Measurements from ENCODE around the gene OR5AK2.
A peak's percentile ranks its signal among the peaks of the same experiment; 100 is the strongest.
"Not testable (repeated sequence)": the region's sequence is repeated elsewhere in the genome, so short reads cannot be mapped to it uniquely, and the experiment has no call there.

OR5AK2 gene

DNA sequence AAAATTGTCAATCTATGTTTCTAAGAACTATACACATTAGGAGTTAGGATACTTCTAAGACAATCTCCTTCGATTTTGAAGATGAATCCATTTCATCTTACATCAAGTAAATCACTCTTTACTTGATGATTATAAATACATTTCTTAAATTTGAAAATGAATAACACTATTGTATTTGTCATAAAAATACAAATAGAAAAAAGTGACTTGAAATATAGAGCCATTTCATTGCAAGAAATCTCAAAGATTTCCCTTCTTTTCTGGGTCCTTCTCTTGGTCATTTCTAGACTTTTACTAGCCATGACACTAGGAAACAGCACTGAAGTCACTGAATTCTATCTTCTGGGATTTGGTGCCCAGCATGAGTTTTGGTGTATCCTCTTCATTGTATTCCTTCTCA lies at the start of gene OR5AK2:
TSS of gene OR5AK2 (plus strand) at position 301 of the 400 bp plus-strand sequence. CDS start at position 301, 0 bp downstream.
- ATAC-seq (ENCODE audit: insufficient read depth, low read depth) (no peak), DNase-seq (no peak)
- Histone ChIP-seq H3K9ac (ENCODE audit: low read depth, low read length) (no peak within 1 kb of the TSS), H4K20me1 (ENCODE audit: insufficient read depth, low read length) (no peaks in the 10 kb centered on the region), H3K4me2 (ENCODE audit: insufficient read depth, low read length) (no peak within 1 kb of the TSS), H3K9me3 (ENCODE audit: insufficient read depth, low read length, severe bottlenecking) (no peaks in the 10 kb centered on the region), H3K27ac (ENCODE audit: low read length) (no peak within 1 kb of the TSS), H3K4me3 (ENCODE audit: low read depth in 1 of 2, low read length in 2 of 2) (no peak within 1 kb of the TSS), H3K4me1 (ENCODE audit: insufficient read depth, low read length) (no peaks in the 10 kb centered on the region), H3K36me3 (ENCODE audit: insufficient read depth, low read length) (no peaks in the 10 kb centered on the region), H3K27me3 (ENCODE audit: insufficient read depth, low read length, poor library complexity) (no peaks in the 10 kb centered on the region), H2AFZ (ENCODE audit: low read depth, low read length) (no peak within 1 kb of the TSS), H3K79me2 (ENCODE audit: insufficient read depth, low read length) (no peaks in the 10 kb centered on the region)
- no peak for TF ChIP-seq EZH2 (IDR thresholded peaks at IDR 0.05; ENCODE audit: borderline replicate concordance, low read depth, low read length, severe bottlenecking)
- TF ChIP-seq, protein P1, sequence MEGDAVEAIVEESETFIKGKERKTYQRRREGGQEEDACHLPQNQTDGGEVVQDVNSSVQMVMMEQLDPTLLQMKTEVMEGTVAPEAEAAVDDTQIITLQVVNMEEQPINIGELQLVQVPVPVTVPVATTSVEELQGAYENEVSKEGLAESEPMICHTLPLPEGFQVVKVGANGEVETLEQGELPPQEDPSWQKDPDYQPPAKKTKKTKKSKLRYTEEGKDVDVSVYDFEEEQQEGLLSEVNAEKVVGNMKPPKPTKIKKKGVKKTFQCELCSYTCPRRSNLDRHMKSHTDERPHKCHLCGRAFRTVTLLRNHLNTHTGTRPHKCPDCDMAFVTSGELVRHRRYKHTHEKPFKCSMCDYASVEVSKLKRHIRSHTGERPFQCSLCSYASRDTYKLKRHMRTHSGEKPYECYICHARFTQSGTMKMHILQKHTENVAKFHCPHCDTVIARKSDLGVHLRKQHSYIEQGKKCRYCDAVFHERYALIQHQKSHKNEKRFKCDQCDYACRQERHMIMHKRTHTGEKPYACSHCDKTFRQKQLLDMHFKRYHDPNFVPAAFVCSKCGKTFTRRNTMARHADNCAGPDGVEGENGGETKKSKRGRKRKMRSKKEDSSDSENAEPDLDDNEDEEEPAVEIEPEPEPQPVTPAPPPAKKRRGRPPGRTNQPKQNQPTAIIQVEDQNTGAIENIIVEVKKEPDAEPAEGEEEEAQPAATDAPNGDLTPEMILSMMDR (IDR thresholded peaks at IDR 0.05; ENCODE audit: borderline replicate concordance, extremely low read depth, low read length, poor library complexity, severe bottlenecking), result no peak

GRCh38 chr11:56945526-56945925 lies 43.2 kb upstream of the OR5AK2 start:
- H3K9ac ChIP-seq (ENCODE audit: low read depth, low read length); H2AFZ ChIP-seq (ENCODE audit: low read depth, low read length); H3K79me2 ChIP-seq (ENCODE audit: insufficient read depth, low read length); H3K36me3 ChIP-seq (ENCODE audit: insufficient read depth, low read length); H3K4me3 ChIP-seq (ENCODE audit: low read depth in 1 of 2, low read length in 2 of 2); H3K27ac ChIP-seq (ENCODE audit: low read length); H3K9me3 ChIP-seq (ENCODE audit: insufficient read depth, low read length, severe bottlenecking); H3K27me3 ChIP-seq (ENCODE audit: insufficient read depth, low read length, poor library complexity); DNase-seq; ATAC-seq (ENCODE audit: insufficient read depth, low read depth); H4K20me1 ChIP-seq (ENCODE audit: insufficient read depth, low read length); H3K4me1 ChIP-seq (ENCODE audit: insufficient read depth, low read length); H3K4me2 ChIP-seq (ENCODE audit: insufficient read depth, low read length): not testable (repeated sequence)

GRCh38 chr11:56948991-56949515 lies 39.7 kb upstream of the OR5AK2 start:
- no peak overlapping the region for H3K9ac ChIP-seq (ENCODE audit: low read depth, low read length)
- TF ChIP-seq, protein P1 (IDR thresholded peaks at IDR 0.05; ENCODE audit: borderline replicate concordance, extremely low read depth, low read length, poor library complexity, severe bottlenecking), result no peak
- TF ChIP-seq EZH2 (IDR thresholded peaks at IDR 0.05; ENCODE audit: borderline replicate concordance, low read depth, low read length, severe bottlenecking), result no peak
- H3K79me2 ChIP-seq (ENCODE audit: insufficient read depth, low read length), result no peaks in the 10 kb centered on the region
- H3K27me3 ChIP-seq (ENCODE audit: insufficient read depth, low read length, poor library complexity), result no peaks in the 10 kb centered on the region
- ATAC-seq (ENCODE audit: insufficient read depth, low read depth), result no peak
- no peak for DNase-seq
- no peak overlapping the region for H3K27ac ChIP-seq (ENCODE audit: low read length)
- no peaks in the 10 kb centered on the region for H3K4me1 ChIP-seq (ENCODE audit: insufficient read depth, low read length)
- no peaks in the 10 kb centered on the region for H3K36me3 ChIP-seq (ENCODE audit: insufficient read depth, low read length)
- H3K4me2 ChIP-seq (ENCODE audit: insufficient read depth, low read length), result no peak overlapping the region
- H4K20me1 ChIP-seq (ENCODE audit: insufficient read depth, low read length), result no peaks in the 10 kb centered on the region
- H3K4me3 ChIP-seq (ENCODE audit: low read depth in 1 of 2, low read length in 2 of 2), result no peak overlapping the region
- no peak overlapping the region for H2AFZ ChIP-seq (ENCODE audit: low read depth, low read length)
- H3K9me3 ChIP-seq (ENCODE audit: insufficient read depth, low read length, severe bottlenecking), result no peaks in the 10 kb centered on the region

- Histone ChIP-seq H3K9me3 (ENCODE audit: insufficient read depth, low read length, severe bottlenecking) (no peaks in the 10 kb centered on the region), H4K20me1 (ENCODE audit: insufficient read depth, low read length) (no peaks in the 10 kb centered on the region)
- no peak for ATAC-seq (ENCODE audit: insufficient read depth, low read depth)
Observed at GRCh38 chr11:56950510-56950909, 38.2 kb upstream of the OR5AK2 start.

GRCh38 chr11:56953907-56954306 lies 34.8 kb upstream of the OR5AK2 start:
- not testable (repeated sequence) for H3K27ac ChIP-seq (ENCODE audit: low read length); H3K4me2 ChIP-seq (ENCODE audit: insufficient read depth, low read length); H3K9me3 ChIP-seq (ENCODE audit: insufficient read depth, low read length, severe bottlenecking); ATAC-seq (ENCODE audit: insufficient read depth, low read depth); H3K79me2 ChIP-seq (ENCODE audit: insufficient read depth, low read length); DNase-seq; H3K27me3 ChIP-seq (ENCODE audit: insufficient read depth, low read length, poor library complexity); H3K36me3 ChIP-seq (ENCODE audit: insufficient read depth, low read length); H3K9ac ChIP-seq (ENCODE audit: low read depth, low read length); H2AFZ ChIP-seq (ENCODE audit: low read depth, low read length); H3K4me3 ChIP-seq (ENCODE audit: low read depth in 1 of 2, low read length in 2 of 2); H3K4me1 ChIP-seq (ENCODE audit: insufficient read depth, low read length); H4K20me1 ChIP-seq (ENCODE audit: insufficient read depth, low read length)

More at GRCh38 chr11:56950510-56950909, 38.2 kb upstream of the OR5AK2 start:
- Histone ChIP-seq H3K27me3 (ENCODE audit: insufficient read depth, low read length, poor library complexity) (no peaks in the 10 kb centered on the region), H3K4me2 (ENCODE audit: insufficient read depth, low read length) (no peak overlapping the region), H3K4me3 (ENCODE audit: low read depth in 1 of 2, low read length in 2 of 2) (no peak overlapping the region), H3K36me3 (ENCODE audit: insufficient read depth, low read length) (no peaks in the 10 kb centered on the region), H3K27ac (ENCODE audit: low read length) (no peak overlapping the region), H3K4me1 (ENCODE audit: insufficient read depth, low read length) (no peaks in the 10 kb centered on the region), H2AFZ (ENCODE audit: low read depth, low read length) (no peak overlapping the region), H3K79me2 (ENCODE audit: insufficient read depth, low read length) (no peaks in the 10 kb centered on the region), H3K9ac (ENCODE audit: low read depth, low read length) (no peak overlapping the region)
- DNase-seq, result no peak
- TF ChIP-seq, protein P1 (IDR thresholded peaks at IDR 0.05; ENCODE audit: borderline replicate concordance, extremely low read depth, low read length, poor library complexity, severe bottlenecking), result peak; percentile 8
- TF ChIP-seq EZH2 (IDR thresholded peaks at IDR 0.05; ENCODE audit: borderline replicate concordance, low read depth, low read length, severe bottlenecking), result no peak
